HFF-Myc (cell line): ENCODE measurements around the gene ATP6V0E1.

Experiments used
- DNase-seq: peaks from one replicate; pipeline ENCODE4 v3.0.0-alpha.2; 2011; ENCODE audit warnings: low read depth; ENCODE audit errors: extremely low read depth
- H3K4me3 ChIP-seq: replicated peaks from 2 replicates; pipeline ENCODE4 v1.5.1; 2011; ENCODE audit warnings: low read depth, mild to moderate bottlenecking, control low read depth, low read length
- CTCF ChIP-seq: IDR thresholded peaks from 2 replicates; pipeline ENCODE4 v1.5.1; 2012; ENCODE audit warnings: mild to moderate bottlenecking, low read depth, low read length, control low read depth; ENCODE audit errors: missing control alignments

The ATP6V0E1 gene

GRCh38 chr5:172971482-172971881, 12.1 kb upstream of the ATP6V0E1 start:
- TF ChIP-seq CTCF: no peak
- no peak for DNase-seq
- H3K4me3 ChIP-seq: no peak overlapping the region

GRCh38 chr5:172972552-172972951, 11.0 kb upstream of the ATP6V0E1 start:
- DNase-seq: no peak
- no peak for TF ChIP-seq CTCF
- no peak overlapping the region for H3K4me3 ChIP-seq

GRCh38 chr5:172973127-172973916, 10.2 kb upstream of the ATP6V0E1 start:
- H3K4me3 ChIP-seq: no peak overlapping the region
- DNase-seq: no peak
- TF ChIP-seq CTCF: no peak

- DNase-seq: no peak
- no peak overlapping the region for H3K4me3 ChIP-seq
- no peak for TF ChIP-seq CTCF
These were observed 9.6 kb upstream of the ATP6V0E1 start for GRCh38 chr5:172973931-172974330.

DNA sequence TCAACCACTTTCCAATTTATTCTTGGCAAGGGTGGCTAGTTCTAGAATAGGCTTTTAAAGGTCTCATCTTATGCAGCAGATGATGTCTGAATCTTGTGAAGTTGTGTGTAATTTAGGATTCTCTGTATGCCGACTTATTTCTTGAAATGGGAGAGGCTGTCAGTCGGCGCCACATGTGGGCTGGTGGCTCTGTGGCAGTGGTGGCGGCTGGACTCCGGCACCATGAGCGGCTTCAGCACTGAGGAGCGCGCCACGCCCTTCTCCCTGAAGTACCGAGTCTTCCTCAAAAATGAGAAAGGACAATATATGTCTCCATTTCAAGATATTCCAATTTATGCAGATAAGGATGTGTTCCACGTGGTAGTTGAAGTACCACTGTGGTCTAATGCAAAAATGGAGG, 8.3 kb upstream of the ATP6V0E1 start:
- no peak for DNase-seq
- H3K4me3 ChIP-seq: no peak overlapping the region
- no peak for TF ChIP-seq CTCF

- DNase-seq: no peak
- TF ChIP-seq CTCF: no peak
These were observed 3.8 kb upstream of the ATP6V0E1 start for GRCh38 chr5:172979778-172980177.

DNA sequence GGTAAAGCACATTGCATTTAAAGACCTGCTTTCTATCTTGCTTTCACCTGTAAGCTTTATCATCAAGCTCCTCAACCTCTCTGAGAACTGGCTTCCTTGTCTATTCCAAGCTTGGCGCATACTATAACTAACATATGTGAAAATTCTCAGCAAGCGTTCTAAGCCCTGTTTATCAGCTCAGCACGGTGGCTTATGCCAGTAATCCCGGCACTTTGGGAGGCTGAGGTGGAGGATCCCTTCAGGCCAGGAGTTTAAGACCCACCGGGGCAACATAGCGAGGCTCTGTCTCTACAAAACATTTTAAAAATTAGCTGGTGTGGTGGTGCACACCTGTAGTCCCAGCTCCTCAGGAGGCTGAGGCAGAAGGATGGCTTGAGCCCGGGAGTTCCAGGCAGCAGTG, 1.6 kb upstream of the ATP6V0E1 start:
- no peak overlapping the region for H3K4me3 ChIP-seq
- DNase-seq: no peak
- TF ChIP-seq CTCF: no peak

More at GRCh38 chr5:172979778-172980177, 3.8 kb upstream of the ATP6V0E1 start:
- H3K4me3 ChIP-seq: no peak overlapping the region
